ENCODE data around the gene MAP3K14. TPM values are rescaled to one million over a fixed set of nuclear protein-coding genes. Genes with fewer than 3 reads are reported as not detected.

MAP3K14 gene
- total RNA-seq, 4 donors from 2014 or later = 9.6 to 14.4 (median 11.9) TPM

GRCh38 chr17:45244725-45245656 lies 71.8 kb downstream of the MAP3K14 start:
- DNase-seq (ENCODE audit: low spot score in 2 of 2) = no peak
- Histone ChIP-seq H3K27me3 (no peaks in the 10 kb centered on the region), H3K36me3 (peaks cover 35% of the 10 kb centered on the region), H3K4me3 (no peak overlapping the region), H3K9me3 (no peaks in the 10 kb centered on the region), H3K27ac (peak overlapping the region; percentile 61), H3K4me1 (peaks cover 45% of the 10 kb centered on the region)
- 91% methylated on average over 19 of the region's 21 CpGs for WGBS
- TF ChIP-seq EP300 (IDR thresholded peaks at IDR 0.05) (no peak), POLR2AphosphoS5 (IDR thresholded peaks at IDR 0.05) (no peak), POLR2A (IDR thresholded peaks at IDR 0.05) (no peak), CTCF (IDR thresholded peaks at IDR 0.05) (no peak)

GRCh38 chr17:45243750-45244149 lies 73.1 kb downstream of the MAP3K14 start:
- H3K4me1 ChIP-seq = peaks cover 45% of the 10 kb centered on the region
- 60% methylated on average over 1 of the region's 18 CpGs for WGBS
- peaks cover 35% of the 10 kb centered on the region for H3K36me3 ChIP-seq
- H3K9me3 ChIP-seq = no peaks in the 10 kb centered on the region
- no peak overlapping the region for H3K27ac ChIP-seq
- H3K4me3 ChIP-seq = no peak overlapping the region
- DNase-seq (ENCODE audit: low spot score in 2 of 2) = no peak
- H3K27me3 ChIP-seq = no peaks in the 10 kb centered on the region
- TF ChIP-seq POLR2A (IDR thresholded peaks at IDR 0.05) (no peak), POLR2AphosphoS5 (IDR thresholded peaks at IDR 0.05) (no peak), EP300 (IDR thresholded peaks at IDR 0.05) (no peak), CTCF (IDR thresholded peaks at IDR 0.05) (no peak)

GRCh38 chr17:45242029-45242414 lies 74.8 kb downstream of the MAP3K14 start:
- 28% methylated on average over 2 of the region's 18 CpGs for WGBS
- no peak overlapping the region for H3K27ac ChIP-seq
- H3K9me3 ChIP-seq = no peaks in the 10 kb centered on the region
- TF ChIP-seq CTCF (IDR thresholded peaks at IDR 0.05) (no peak), POLR2AphosphoS5 (IDR thresholded peaks at IDR 0.05) (no peak), POLR2A (IDR thresholded peaks at IDR 0.05) (no peak), EP300 (IDR thresholded peaks at IDR 0.05) (no peak)
- peak overlapping the region; percentile 36 for H3K4me3 ChIP-seq
- peaks cover 41% of the 10 kb centered on the region for H3K36me3 ChIP-seq
- H3K27me3 ChIP-seq = no peaks in the 10 kb centered on the region
- no peak for DNase-seq (ENCODE audit: low spot score in 2 of 2)
- peaks cover 28% of the 10 kb centered on the region for H3K4me1 ChIP-seq

- Histone ChIP-seq H3K27me3 (no peaks in the 10 kb centered on the region), H3K9me3 (no peaks in the 10 kb centered on the region), H3K27ac (no peak overlapping the region), H3K4me1 (peaks cover 23% of the 10 kb centered on the region), H3K4me3 (peak overlapping the region; percentile 36), H3K36me3 (peaks cover 41% of the 10 kb centered on the region)
- WGBS = 38% methylated on average over 19 of the region's 62 CpGs
- TF ChIP-seq POLR2AphosphoS5 (IDR thresholded peaks at IDR 0.05) = no peak
- no peak for TF ChIP-seq CTCF (IDR thresholded peaks at IDR 0.05)
- no peak for TF ChIP-seq EP300 (IDR thresholded peaks at IDR 0.05)
- TF ChIP-seq POLR2A (IDR thresholded peaks at IDR 0.05) = no peak
- DNase-seq (ENCODE audit: low spot score in 2 of 2) = no peak
Observed at GRCh38 chr17:45241328-45242028, 75.3 kb downstream of the MAP3K14 start.

GRCh38 chr17:45240905-45241327 lies 75.9 kb downstream of the MAP3K14 start:
- Histone ChIP-seq H3K27me3 (no peaks in the 10 kb centered on the region), H3K27ac (no peak overlapping the region), H3K9me3 (no peaks in the 10 kb centered on the region), H3K4me1 (peaks cover 19% of the 10 kb centered on the region), H3K4me3 (peak overlapping the region; percentile 36), H3K36me3 (peaks cover 39% of the 10 kb centered on the region)
- no peak for DNase-seq (ENCODE audit: low spot score in 2 of 2)
- WGBS = 52% methylated on average over 12 of the region's 21 CpGs
- TF ChIP-seq CTCF (IDR thresholded peaks at IDR 0.05) (no peak), POLR2A (IDR thresholded peaks at IDR 0.05) (no peak), EP300 (IDR thresholded peaks at IDR 0.05) (no peak), POLR2AphosphoS5 (IDR thresholded peaks at IDR 0.05) (no peak)

Data from suprapubic skin (tissue), 4 donors.